GM23338 (cell line): ENCODE measurements around the gene CACNA1D. TPM values are rescaled to one million over a fixed set of nuclear protein-coding genes. Genes with fewer than 3 reads are reported as not detected.

ENCODE experiments used
- ATAC-seq: fragments of 200-7000 bp; cut with Tn5 transposase; 3 replicates; pipeline ENCODE4 v1.9.1; 2020
- DNase-seq: peaks from one replicate; pipeline ENCODE4 v3.0.0-alpha.2; 2015; ENCODE audit warnings: low spot score
- H2AFZ ChIP-seq: fragments of 200-600 bp; sonication (generic); 2 replicates; pipeline ENCODE4 v1.8.0; 2016; ENCODE audit warnings: antibody characterized with exemption, mild to moderate bottlenecking, moderate library complexity
- H3F3A ChIP-seq: fragments of 200-600 bp; sonication (generic); replicated peaks from 2 replicates; pipeline ENCODE4 v1.8.0; 2017; ENCODE audit warnings: antibody characterized with exemption, mixed run types, low read depth
- H3K27ac ChIP-seq: fragments of 200-600 bp; sonication (generic); 2 replicates; pipeline ENCODE4 v1.6.1; 2016; ENCODE audit warnings: low read depth
- H3K27me3 ChIP-seq: fragments of 200-600 bp; sonication (generic); 2 replicates; pipeline ENCODE4 v1.8.0; 2016; ENCODE audit warnings: mild to moderate bottlenecking, mixed run types, moderate library complexity; ENCODE audit not compliant: insufficient read depth
- H3K36me3 ChIP-seq: fragments of 200-600 bp; sonication (generic); 2 replicates; pipeline ENCODE4 v1.8.0; 2016; ENCODE audit warnings: mild to moderate bottlenecking; ENCODE audit not compliant: insufficient read depth
- H3K4me1 ChIP-seq: fragments of 200-600 bp; sonication (generic); 2 replicates; pipeline ENCODE4 v1.8.0; 2016; ENCODE audit warnings: mild to moderate bottlenecking, moderate library complexity; ENCODE audit not compliant: insufficient read depth
- H3K4me2 ChIP-seq: fragments of 200-600 bp; sonication (generic); 2 replicates; pipeline ENCODE4 v1.7.1; 2017; ENCODE audit warnings: mixed run types
- H3K4me3 ChIP-seq: fragments of 200-600 bp; sonication (generic); 2 replicates; pipeline ENCODE4 v1.6.1; 2016; ENCODE audit warnings: mixed run types
- H3K79me2 ChIP-seq: fragments of 200-600 bp; sonication (generic); replicated peaks from 2 replicates; pipeline ENCODE4 v1.8.0; 2017; ENCODE audit warnings: mild to moderate bottlenecking; ENCODE audit not compliant: insufficient read depth
- H3K9me2 ChIP-seq: fragments of 200-600 bp; sonication (generic); 2 replicates; pipeline ENCODE4 v1.8.0; 2017; ENCODE audit not compliant: insufficient read depth
- H4K20me1 ChIP-seq: fragments of 200-600 bp; sonication (generic); replicated peaks from 2 replicates; pipeline ENCODE4 v1.8.0; 2017; ENCODE audit warnings: mild to moderate bottlenecking; ENCODE audit not compliant: insufficient read depth
- H3K27ac Mint-ChIP-seq: 2 replicates; pipeline ENCODE4 v1.8.0; 2020; ENCODE audit warnings: inconsistent platforms, mild to moderate bottlenecking, moderate library complexity, mixed read lengths
- H3K27me3 Mint-ChIP-seq: 3 replicates; pipeline ENCODE4 v1.8.0; 2022; ENCODE audit warnings: low read depth, mild to moderate bottlenecking, moderate library complexity, mixed read lengths, inconsistent platforms; ENCODE audit not compliant: insufficient read depth, poor library complexity
- H3K36me3 Mint-ChIP-seq: 3 replicates; pipeline ENCODE4 v1.8.0; 2021; ENCODE audit warnings: low read depth, mild to moderate bottlenecking, inconsistent platforms, moderate library complexity, mixed read lengths
- H3K4me1 Mint-ChIP-seq: 3 replicates; pipeline ENCODE4 v1.8.0; 2020; ENCODE audit warnings: mild to moderate bottlenecking, inconsistent platforms, mixed read lengths
- H3K4me3 Mint-ChIP-seq: 3 replicates; pipeline ENCODE4 v1.8.0; 2021; ENCODE audit warnings: moderate library complexity, mild to moderate bottlenecking, inconsistent platforms, mixed read lengths
- H3K9me3 Mint-ChIP-seq: 3 replicates; pipeline ENCODE4 v1.8.0; 2020; ENCODE audit warnings: moderate library complexity, mild to moderate bottlenecking, inconsistent platforms, mixed read lengths
- CTCF ChIP-seq, 2 experiments: fragments of 200-600 bp in 1 of 2; sonication (generic) in 1 of 2; conservative IDR thresholded peaks; 2 replicates each; pipeline versions ENCODE4 v1.5.1 to v1.6.1; 2016 to 2017; ENCODE audit warnings: antibody characterized with exemption in 2 of 2, low read depth in 2 of 2, mild to moderate bottlenecking in 2 of 2, moderate library complexity in 1 of 2
- EZH2 ChIP-seq: fragments of 200-600 bp; sonication (generic); IDR thresholded peaks from one replicate; pipeline ENCODE4 v1.8.0; 2017; ENCODE audit warnings: antibody characterized with exemption, mild to moderate bottlenecking, low read depth; ENCODE audit not compliant: unreplicated experiment
- JUNB ChIP-seq: IDR thresholded peaks from one replicate; pipeline ENCODE4 v1.6.1; 2016; ENCODE audit warnings: antibody characterized with exemption; ENCODE audit not compliant: unreplicated experiment
- ZNF331 ChIP-seq: fragments of 250-450 bp; sonication (Bioruptor Pico); IDR thresholded peaks from 2 replicates; pipeline ENCODE4 v1.5.0; 2020; ENCODE audit warnings: low read depth, mild to moderate bottlenecking, moderate library complexity
- polyA plus RNA-seq: library from polyadenylated mRNA; unstranded; fragments of >200 nt; fragmentation: Nextera tagmentation; extraction: Ambion mirVana; gene quantifications from 2 replicates; pipeline ENCODE4 v1.2.1, GENCODE V29; 2016
- total RNA-seq: library from RNA; depleted of rRNA; stranded (reverse); fragments of >200 nt; shearing (Covaris generic); gene quantifications from 2 replicates; pipeline ENCODE4 v1.2.3, GENCODE V29; 2014
- TF ChIP-seq, protein P1 (sequence below): IDR thresholded peaks from one replicate; pipeline ENCODE4 v1.6.1; 2018; ENCODE audit warnings: antibody characterized with exemption; ENCODE audit not compliant: unreplicated experiment
- TF ChIP-seq, protein P2 (sequence below): fragments of 250-450 bp; sonication (Bioruptor Pico); IDR thresholded peaks from 2 replicates; pipeline ENCODE4 v1.5.0; 2020; ENCODE audit warnings: mild to moderate bottlenecking, moderate library complexity

The CACNA1D gene
- total and polyA plus RNA-seq, 2 experiments from 2014 or later = 1.7 to 1.8 TPM

DNA sequence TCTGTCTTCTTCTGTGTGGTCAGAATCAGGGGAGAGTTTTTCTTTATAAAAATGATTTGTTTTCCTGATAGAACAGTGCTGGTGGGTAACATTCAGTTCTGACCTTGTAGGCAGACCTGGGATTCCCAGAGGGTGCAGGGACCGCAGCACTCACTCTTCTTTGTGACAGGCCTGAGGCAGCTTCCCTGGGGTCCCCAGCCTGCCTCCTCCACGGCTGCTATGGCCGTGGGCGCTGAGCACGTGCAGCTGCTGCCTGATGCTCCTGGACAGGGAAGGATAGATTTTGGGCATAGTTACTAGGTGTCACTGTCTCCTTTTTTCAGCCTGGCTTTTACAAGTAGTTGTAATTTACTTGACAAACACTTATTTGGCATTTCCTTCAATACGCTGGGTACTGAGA is 39.1 kb downstream of the CACNA1D start (continued):
- TF ChIP-seq CTCF (conservative IDR thresholded peaks at IDR 0.05; ENCODE audit: low read depth in 2 of 2) (no peak), EZH2 (no peak)

GRCh38 chr3:53534216-53534615 is 39.8 kb downstream of the CACNA1D start:
- Mint-ChIP-seq H3K9me3 (no peaks in the 10 kb centered on the region; the same call in 2 of the 3 replicates), H3K27ac (no peak overlapping the region), H3K4me3 (no peak overlapping the region), H3K27me3 (peaks cover 6% of the 10 kb centered on the region), H3K4me1 (peaks cover 35% of the 10 kb centered on the region), H3K36me3 (no peaks in the 10 kb centered on the region)
- no peaks in the 10 kb centered on the region for H3K9me2 ChIP-seq
- TF ChIP-seq, protein P1, sequence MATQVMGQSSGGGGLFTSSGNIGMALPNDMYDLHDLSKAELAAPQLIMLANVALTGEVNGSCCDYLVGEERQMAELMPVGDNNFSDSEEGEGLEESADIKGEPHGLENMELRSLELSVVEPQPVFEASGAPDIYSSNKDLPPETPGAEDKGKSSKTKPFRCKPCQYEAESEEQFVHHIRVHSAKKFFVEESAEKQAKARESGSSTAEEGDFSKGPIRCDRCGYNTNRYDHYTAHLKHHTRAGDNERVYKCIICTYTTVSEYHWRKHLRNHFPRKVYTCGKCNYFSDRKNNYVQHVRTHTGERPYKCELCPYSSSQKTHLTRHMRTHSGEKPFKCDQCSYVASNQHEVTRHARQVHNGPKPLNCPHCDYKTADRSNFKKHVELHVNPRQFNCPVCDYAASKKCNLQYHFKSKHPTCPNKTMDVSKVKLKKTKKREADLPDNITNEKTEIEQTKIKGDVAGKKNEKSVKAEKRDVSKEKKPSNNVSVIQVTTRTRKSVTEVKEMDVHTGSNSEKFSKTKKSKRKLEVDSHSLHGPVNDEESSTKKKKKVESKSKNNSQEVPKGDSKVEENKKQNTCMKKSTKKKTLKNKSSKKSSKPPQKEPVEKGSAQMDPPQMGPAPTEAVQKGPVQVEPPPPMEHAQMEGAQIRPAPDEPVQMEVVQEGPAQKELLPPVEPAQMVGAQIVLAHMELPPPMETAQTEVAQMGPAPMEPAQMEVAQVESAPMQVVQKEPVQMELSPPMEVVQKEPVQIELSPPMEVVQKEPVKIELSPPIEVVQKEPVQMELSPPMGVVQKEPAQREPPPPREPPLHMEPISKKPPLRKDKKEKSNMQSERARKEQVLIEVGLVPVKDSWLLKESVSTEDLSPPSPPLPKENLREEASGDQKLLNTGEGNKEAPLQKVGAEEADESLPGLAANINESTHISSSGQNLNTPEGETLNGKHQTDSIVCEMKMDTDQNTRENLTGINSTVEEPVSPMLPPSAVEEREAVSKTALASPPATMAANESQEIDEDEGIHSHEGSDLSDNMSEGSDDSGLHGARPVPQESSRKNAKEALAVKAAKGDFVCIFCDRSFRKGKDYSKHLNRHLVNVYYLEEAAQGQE = no peak
- TF ChIP-seq ZNF331 (CRISPR knock-in tag) (no peak), EZH2 (no peak), JUNB (no peak)
- TF ChIP-seq, protein P2, sequence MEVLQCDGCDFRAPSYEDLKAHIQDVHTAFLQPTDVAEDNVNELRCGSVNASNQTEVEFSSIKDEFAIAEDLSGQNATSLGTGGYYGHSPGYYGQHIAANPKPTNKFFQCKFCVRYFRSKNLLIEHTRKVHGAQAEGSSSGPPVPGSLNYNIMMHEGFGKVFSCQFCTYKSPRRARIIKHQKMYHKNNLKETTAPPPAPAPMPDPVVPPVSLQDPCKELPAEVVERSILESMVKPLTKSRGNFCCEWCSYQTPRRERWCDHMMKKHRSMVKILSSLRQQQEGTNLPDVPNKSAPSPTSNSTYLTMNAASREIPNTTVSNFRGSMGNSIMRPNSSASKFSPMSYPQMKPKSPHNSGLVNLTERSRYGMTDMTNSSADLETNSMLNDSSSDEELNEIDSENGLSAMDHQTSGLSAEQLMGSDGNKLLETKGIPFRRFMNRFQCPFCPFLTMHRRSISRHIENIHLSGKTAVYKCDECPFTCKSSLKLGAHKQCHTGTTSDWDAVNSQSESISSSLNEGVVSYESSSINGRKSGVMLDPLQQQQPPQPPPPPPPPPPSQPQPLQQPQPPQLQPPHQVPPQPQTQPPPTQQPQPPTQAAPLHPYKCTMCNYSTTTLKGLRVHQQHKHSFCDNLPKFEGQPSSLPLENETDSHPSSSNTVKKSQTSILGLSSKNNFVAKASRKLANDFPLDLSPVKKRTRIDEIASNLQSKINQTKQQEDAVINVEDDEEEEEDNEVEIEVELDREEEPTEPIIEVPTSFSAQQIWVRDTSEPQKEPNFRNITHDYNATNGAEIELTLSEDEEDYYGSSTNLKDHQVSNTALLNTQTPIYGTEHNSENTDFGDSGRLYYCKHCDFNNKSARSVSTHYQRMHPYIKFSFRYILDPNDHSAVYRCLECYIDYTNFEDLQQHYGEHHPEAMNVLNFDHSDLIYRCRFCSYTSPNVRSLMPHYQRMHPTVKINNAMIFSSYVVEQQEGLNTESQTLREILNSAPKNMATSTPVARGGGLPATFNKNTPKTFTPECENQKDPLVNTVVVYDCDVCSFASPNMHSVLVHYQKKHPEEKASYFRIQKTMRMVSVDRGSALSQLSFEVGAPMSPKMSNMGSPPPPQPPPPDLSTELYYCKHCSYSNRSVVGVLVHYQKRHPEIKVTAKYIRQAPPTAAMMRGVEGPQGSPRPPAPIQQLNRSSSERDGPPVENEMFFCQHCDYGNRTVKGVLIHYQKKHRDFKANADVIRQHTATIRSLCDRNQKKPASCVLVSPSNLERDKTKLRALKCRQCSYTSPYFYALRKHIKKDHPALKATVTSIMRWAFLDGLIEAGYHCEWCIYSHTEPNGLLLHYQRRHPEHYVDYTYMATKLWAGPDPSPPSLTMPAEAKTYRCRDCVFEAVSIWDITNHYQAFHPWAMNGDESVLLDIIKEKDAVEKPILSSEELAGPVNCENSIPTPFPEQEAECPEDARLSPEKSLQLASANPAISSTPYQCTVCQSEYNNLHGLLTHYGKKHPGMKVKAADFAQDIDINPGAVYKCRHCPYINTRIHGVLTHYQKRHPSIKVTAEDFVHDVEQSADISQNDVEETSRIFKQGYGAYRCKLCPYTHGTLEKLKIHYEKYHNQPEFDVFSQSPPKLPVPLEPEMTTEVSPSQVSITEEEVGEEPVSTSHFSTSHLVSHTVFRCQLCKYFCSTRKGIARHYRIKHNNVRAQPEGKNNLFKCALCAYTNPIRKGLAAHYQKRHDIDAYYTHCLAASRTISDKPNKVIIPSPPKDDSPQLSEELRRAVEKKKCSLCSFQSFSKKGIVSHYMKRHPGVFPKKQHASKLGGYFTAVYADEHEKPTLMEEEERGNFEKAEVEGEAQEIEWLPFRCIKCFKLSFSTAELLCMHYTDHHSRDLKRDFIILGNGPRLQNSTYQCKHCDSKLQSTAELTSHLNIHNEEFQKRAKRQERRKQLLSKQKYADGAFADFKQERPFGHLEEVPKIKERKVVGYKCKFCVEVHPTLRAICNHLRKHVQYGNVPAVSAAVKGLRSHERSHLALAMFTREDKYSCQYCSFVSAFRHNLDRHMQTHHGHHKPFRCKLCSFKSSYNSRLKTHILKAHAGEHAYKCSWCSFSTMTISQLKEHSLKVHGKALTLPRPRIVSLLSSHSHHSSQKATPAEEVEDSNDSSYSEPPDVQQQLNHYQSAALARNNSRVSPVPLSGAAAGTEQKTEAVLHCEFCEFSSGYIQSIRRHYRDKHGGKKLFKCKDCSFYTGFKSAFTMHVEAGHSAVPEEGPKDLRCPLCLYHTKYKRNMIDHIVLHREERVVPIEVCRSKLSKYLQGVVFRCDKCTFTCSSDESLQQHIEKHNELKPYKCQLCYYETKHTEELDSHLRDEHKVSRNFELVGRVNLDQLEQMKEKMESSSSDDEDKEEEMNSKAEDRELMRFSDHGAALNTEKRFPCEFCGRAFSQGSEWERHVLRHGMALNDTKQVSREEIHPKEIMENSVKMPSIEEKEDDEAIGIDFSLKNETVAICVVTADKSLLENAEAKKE = no peak
- no peaks in the 10 kb centered on the region for H3K27me3 ChIP-seq
- no peaks in the 10 kb centered on the region for H3K36me3 ChIP-seq
- H3F3A ChIP-seq = no peaks in the 10 kb centered on the region
- no peaks in the 10 kb centered on the region; the same call in 1 of the 2 replicates for H3K4me1 ChIP-seq
- no peak overlapping the region for H2AFZ ChIP-seq
- no peaks in the 10 kb centered on the region for H3K79me2 ChIP-seq
- H3K4me2 ChIP-seq = no peak overlapping the region
- no peak for ATAC-seq
- H3K4me3 ChIP-seq = no peak overlapping the region
- no peak for DNase-seq
- H3K27ac ChIP-seq = no peak overlapping the region
- H4K20me1 ChIP-seq = no peaks in the 10 kb centered on the region
